EH (cell line): ENCODE results near the gene TBCEL.
"Not testable (repeated sequence)": the region's sequence is repeated elsewhere in the genome, so short reads cannot be mapped to it uniquely, and the experiment has no call there.

ENCODE experiments used
- DNase-seq: peaks from one replicate; pipeline ENCODE4 v3.0.0-alpha.2; 2015; ENCODE audit warnings: low read depth

Gene TBCEL

GRCh38 chr11:121106812-121107211 lies 82.9 kb downstream of the TBCEL start:
- no peak for DNase-seq

GRCh38 chr11:121108413-121108812 lies 84.5 kb downstream of the TBCEL start:
- no peak for DNase-seq

GRCh38 chr11:121109471-121109870 lies 85.6 kb downstream of the TBCEL start:
- no peak for DNase-seq

GRCh38 chr11:121109916-121110586 lies 86.1 kb downstream of the TBCEL start:
- no peak for DNase-seq

- no peak for DNase-seq
Observed at GRCh38 chr11:121110871-121111724, 87.2 kb downstream of the TBCEL start.

- peak; percentile 75 for DNase-seq
Observed at GRCh38 chr11:121112498-121113455, 88.9 kb downstream of the TBCEL start.

- DNase-seq, result no peak
Observed at GRCh38 chr11:121113611-121114010, 89.7 kb downstream of the TBCEL start.

GRCh38 chr11:121115024-121115423 lies 91.1 kb downstream of the TBCEL start:
- not testable (repeated sequence) for DNase-seq

GRCh38 chr11:121117788-121118187 lies 93.9 kb downstream of the TBCEL start:
- DNase-seq, result no peak

GRCh38 chr11:121119440-121119839 lies 95.5 kb downstream of the TBCEL start:
- DNase-seq, result no peak

- no peak for DNase-seq
Observed at GRCh38 chr11:121122328-121122727, 98.4 kb downstream of the TBCEL start.

GRCh38 chr11:121123496-121124069 lies 99.7 kb downstream of the TBCEL start:
- DNase-seq, result no peak

- no peak for DNase-seq
Observed at GRCh38 chr11:121127809-121128208, 103.9 kb downstream of the TBCEL start.

GRCh38 chr11:121129362-121130340 lies 105.7 kb downstream of the TBCEL start:
- DNase-seq, result no peak

- DNase-seq, result no peak
Observed at GRCh38 chr11:121131656-121132055, 107.8 kb downstream of the TBCEL start.

- no peak for DNase-seq
Observed at GRCh38 chr11:121132211-121132976, 108.5 kb downstream of the TBCEL start.

GRCh38 chr11:121134741-121135312 lies 110.9 kb downstream of the TBCEL start:
- no peak for DNase-seq

- DNase-seq, result no peak
Observed at GRCh38 chr11:121137005-121137404, 113.1 kb downstream of the TBCEL start.

GRCh38 chr11:121138259-121138658 lies 114.4 kb downstream of the TBCEL start:
- DNase-seq, result no peak

GRCh38 chr11:121140369-121140768 lies 116.5 kb downstream of the TBCEL start:
- DNase-seq, result no peak
